Measurements from ENCODE around the gene MOSMO. TPM values are rescaled to one million over a fixed set of nuclear protein-coding genes. Genes with fewer than 3 reads are reported as not detected.
"Not testable (repeated sequence)": the region's sequence is repeated elsewhere in the genome, so short reads cannot be mapped to it uniquely, and the experiment has no call there.

Gene MOSMO
- total RNA-seq, 2 donors from 2014 or later = 10.9 to 14.2 TPM

GRCh38 chr16:22111629-22112028 is 103.7 kb downstream of the MOSMO start:
- H3K36me3 Mint-ChIP-seq (ENCODE audit: low read depth); ATAC-seq (replicated peaks); H3K9me3 Mint-ChIP-seq; H3K27ac Mint-ChIP-seq; H3K4me3 Mint-ChIP-seq; H3K27me3 Mint-ChIP-seq; H3K4me1 Mint-ChIP-seq: not testable (repeated sequence)

DNA sequence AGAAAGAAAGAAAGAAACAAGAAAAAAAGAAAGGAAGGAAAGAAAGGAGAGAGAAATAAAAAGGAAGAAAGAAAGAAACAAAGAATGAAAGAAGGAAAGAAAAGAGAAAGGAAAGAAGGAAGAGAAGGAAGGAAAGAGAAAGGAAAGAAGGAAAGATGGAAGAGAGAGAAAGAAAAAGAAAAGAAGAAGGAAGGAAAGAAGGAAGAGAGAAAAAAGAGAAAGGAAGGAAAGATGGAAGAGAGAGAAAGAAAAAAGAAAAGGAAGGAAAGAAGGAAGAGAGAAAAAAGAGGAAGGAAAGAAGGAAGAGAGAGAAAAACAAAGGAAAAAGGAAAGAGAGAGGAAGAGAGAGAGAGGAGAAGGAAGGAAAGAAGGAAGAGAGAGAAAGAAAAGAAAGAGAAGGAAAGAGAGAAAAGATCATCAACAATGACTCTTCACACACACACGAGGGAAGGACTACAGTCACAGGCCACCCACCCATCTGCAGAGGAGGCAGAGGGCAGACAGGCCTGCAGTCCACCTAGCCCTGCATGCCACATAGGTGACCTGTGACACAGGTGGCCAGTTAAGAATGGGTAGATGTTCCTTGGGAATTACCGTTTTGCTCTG is 108.3 kb downstream of the MOSMO start:
- Mint-ChIP-seq H3K4me3 (no peak overlapping the region), H3K9me3 (no peaks in the 10 kb centered on the region), H3K27me3 (peaks cover 3% of the 10 kb centered on the region), H3K4me1 (no peaks in the 10 kb centered on the region), H3K36me3 (ENCODE audit: low read depth) (no peaks in the 10 kb centered on the region), H3K27ac (peak overlapping the region; percentile 47)
- ATAC-seq (replicated peaks) = no peak

- no peak for ATAC-seq (replicated peaks)
- Mint-ChIP-seq H3K27ac (no peak overlapping the region), H3K36me3 (ENCODE audit: low read depth) (no peaks in the 10 kb centered on the region), H3K4me3 (no peak overlapping the region), H3K9me3 (no peaks in the 10 kb centered on the region), H3K4me1 (no peaks in the 10 kb centered on the region), H3K27me3 (no peaks in the 10 kb centered on the region)
Observed at GRCh38 chr16:22117609-22118008, 109.7 kb downstream of the MOSMO start.

DNA sequence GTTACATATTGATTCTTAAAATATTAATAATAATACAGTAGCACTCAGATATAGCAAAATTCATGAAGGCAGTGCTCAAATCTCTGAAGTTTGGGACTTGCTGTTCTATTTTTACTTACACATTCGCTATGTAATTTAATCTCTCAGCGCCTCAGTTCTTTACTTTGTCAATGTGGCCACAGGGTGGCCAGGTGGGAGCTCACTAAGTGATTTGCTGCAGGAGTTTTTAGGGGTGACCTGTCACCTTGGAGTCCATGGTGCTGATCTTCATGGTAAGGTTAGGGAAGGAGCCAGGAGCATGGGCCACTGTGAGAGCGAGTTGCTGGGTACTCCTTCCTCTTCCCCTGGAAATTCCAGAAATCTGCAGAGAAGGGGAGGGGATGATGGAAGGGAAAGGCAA is 112.5 kb downstream of the MOSMO start:
- H3K27me3 Mint-ChIP-seq = no peaks in the 10 kb centered on the region
- no peaks in the 10 kb centered on the region for H3K36me3 Mint-ChIP-seq (ENCODE audit: low read depth)
- H3K9me3 Mint-ChIP-seq = no peaks in the 10 kb centered on the region
- ATAC-seq (replicated peaks) = no peak
- H3K4me3 Mint-ChIP-seq = no peak overlapping the region
- no peak overlapping the region for H3K27ac Mint-ChIP-seq
- no peaks in the 10 kb centered on the region for H3K4me1 Mint-ChIP-seq

DNA sequence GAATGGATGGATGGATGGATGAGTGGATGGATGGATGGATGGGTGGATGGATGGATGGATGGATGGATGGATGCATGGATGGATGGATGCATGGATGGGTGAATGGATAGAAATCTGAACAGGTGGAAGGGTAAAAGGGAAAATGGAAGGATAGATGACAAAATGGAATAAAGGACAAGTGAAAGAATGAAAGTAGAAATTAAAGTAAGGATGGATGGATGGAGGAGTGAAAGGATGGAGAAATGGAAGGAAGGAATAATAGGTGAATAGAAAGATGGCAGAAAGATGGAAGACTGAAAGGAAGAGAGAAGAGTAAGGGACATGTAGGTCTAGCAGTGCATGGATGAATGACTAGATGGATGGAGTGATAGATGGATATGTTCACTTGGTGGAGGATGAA is 114.3 kb downstream of the MOSMO start:
- Mint-ChIP-seq H3K27me3 (no peaks in the 10 kb centered on the region), H3K4me3 (no peak overlapping the region), H3K36me3 (ENCODE audit: low read depth) (no peaks in the 10 kb centered on the region), H3K27ac (no peak overlapping the region), H3K9me3 (no peaks in the 10 kb centered on the region), H3K4me1 (no peaks in the 10 kb centered on the region)
- ATAC-seq (replicated peaks) = no peak

GRCh38 chr16:22123146-22123545 is 115.2 kb downstream of the MOSMO start:
- Mint-ChIP-seq H3K27me3 (no peaks in the 10 kb centered on the region), H3K4me3 (no peak overlapping the region), H3K36me3 (ENCODE audit: low read depth) (no peaks in the 10 kb centered on the region), H3K27ac (no peak overlapping the region), H3K9me3 (no peaks in the 10 kb centered on the region), H3K4me1 (no peaks in the 10 kb centered on the region)
- no peak for ATAC-seq (replicated peaks)

GRCh38 chr16:22123759-22124490 is 116.0 kb downstream of the MOSMO start:
- Mint-ChIP-seq H3K27ac (no peak overlapping the region), H3K27me3 (no peaks in the 10 kb centered on the region), H3K36me3 (ENCODE audit: low read depth) (no peaks in the 10 kb centered on the region), H3K9me3 (peaks cover 3% of the 10 kb centered on the region), H3K4me1 (no peaks in the 10 kb centered on the region), H3K4me3 (no peak overlapping the region)
- no peak for ATAC-seq (replicated peaks)

- H3K4me1 Mint-ChIP-seq = no peaks in the 10 kb centered on the region
- no peak overlapping the region for H3K27ac Mint-ChIP-seq
- no peak overlapping the region for H3K4me3 Mint-ChIP-seq
- no peak for ATAC-seq (replicated peaks)
- H3K36me3 Mint-ChIP-seq (ENCODE audit: low read depth) = no peaks in the 10 kb centered on the region
- H3K9me3 Mint-ChIP-seq = peaks cover 3% of the 10 kb centered on the region
- no peaks in the 10 kb centered on the region for H3K27me3 Mint-ChIP-seq
Observed at GRCh38 chr16:22124583-22125284, 116.8 kb downstream of the MOSMO start.

DNA sequence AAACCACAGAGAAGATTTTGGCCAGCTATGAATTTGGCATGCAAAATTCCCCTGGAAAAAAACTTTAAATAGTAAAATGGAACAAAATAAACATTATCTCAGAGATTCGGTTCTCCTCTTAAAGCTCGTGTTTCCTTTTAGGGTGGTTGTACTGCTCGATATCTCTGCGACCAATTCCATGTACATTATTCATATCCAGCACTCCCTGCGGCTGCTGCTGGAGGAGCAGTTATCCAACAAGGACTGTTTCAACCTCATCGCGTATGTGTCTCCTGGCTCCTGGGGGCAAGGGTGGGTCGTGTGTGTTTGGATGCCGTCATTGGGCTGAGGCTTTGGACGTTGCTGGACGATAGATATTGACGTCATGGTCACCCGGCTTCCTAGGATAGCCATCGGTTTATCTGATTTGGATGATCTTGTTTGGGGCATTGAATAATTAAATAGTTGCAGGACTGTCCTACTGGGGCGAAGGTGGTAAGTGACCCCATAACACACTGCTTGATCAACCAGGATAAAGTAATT is 118.2 kb downstream of the MOSMO start:
- no peak for ATAC-seq (replicated peaks)
- H3K27me3 Mint-ChIP-seq = no peaks in the 10 kb centered on the region

DNA sequence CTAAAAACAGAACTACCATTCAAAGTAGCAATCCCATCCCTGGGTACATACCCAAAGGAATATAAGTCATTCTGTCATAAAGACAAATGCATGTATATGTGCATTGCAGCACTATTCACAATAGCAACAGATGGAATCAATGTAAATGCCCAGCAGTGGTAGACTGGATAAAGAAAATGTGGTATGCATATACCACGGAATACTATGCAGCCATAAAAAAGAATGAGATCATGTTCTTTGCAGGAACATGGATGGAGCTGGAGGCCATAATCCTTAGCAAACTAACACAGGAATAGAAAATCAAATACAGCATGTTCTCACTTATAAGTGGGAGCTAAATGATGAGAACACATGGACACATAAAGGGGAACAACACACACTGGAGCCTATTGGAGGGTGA is 120.6 kb downstream of the MOSMO start:
- not testable (repeated sequence) for H3K4me1 Mint-ChIP-seq; H3K27me3 Mint-ChIP-seq; H3K36me3 Mint-ChIP-seq (ENCODE audit: low read depth); H3K4me3 Mint-ChIP-seq; H3K27ac Mint-ChIP-seq; H3K9me3 Mint-ChIP-seq; ATAC-seq (replicated peaks)

More for the DNA sequence above, 118.2 kb downstream of the MOSMO start:
- no peak overlapping the region for H3K27ac Mint-ChIP-seq
- H3K36me3 Mint-ChIP-seq (ENCODE audit: low read depth) = no peaks in the 10 kb centered on the region
- peaks cover 3% of the 10 kb centered on the region for H3K9me3 Mint-ChIP-seq
- H3K4me1 Mint-ChIP-seq = no peaks in the 10 kb centered on the region
- H3K4me3 Mint-ChIP-seq = no peak overlapping the region

DNA sequence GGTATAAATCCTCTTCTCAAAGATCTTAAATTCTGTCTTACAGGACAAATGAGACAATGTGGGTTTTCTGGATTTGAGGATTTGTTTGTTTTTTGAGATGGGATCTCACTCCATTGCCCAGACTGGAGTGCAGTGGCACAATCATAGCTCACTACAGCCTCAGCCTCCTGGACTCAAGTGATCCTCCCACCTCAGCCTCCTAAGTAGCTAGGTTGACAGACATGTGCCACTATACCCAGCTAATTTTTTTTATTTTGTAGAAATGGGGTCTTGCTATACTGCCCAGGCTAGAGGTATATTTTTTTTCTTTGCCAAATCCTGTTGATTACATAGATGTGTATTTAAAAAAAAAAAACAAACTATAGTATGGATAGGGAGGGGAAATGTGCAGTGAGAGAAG is 122.6 kb downstream of the MOSMO start:
- no peak for ATAC-seq (replicated peaks)
- Mint-ChIP-seq H3K4me3 (no peak overlapping the region), H3K4me1 (no peaks in the 10 kb centered on the region), H3K36me3 (ENCODE audit: low read depth) (no peaks in the 10 kb centered on the region), H3K27me3 (no peaks in the 10 kb centered on the region), H3K27ac (no peak overlapping the region), H3K9me3 (peaks cover 3% of the 10 kb centered on the region)

DNA sequence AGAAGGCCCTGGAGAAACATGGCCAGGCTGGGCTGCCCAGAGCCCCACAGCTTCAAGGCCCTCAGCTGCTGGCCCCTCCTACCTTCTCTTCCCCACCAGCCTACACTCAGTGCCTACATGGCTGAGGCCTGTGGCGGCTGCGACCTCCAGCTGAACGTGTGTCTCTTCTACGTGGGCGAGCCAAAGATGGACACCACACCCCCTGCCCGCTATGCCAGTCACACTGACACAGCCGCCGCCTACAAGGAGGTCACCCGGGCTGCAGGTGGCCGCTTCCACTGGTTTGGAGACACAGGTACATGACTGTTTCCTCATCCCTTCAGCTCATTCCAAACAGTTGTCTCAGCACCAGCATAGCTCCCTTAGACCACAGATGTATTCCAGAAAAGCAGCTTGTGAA is 124.9 kb downstream of the MOSMO start:
- H3K4me3 Mint-ChIP-seq = no peak overlapping the region
- H3K27me3 Mint-ChIP-seq = peaks cover 4% of the 10 kb centered on the region
- no peak for ATAC-seq (replicated peaks)
- H3K27ac Mint-ChIP-seq = no peak overlapping the region
- peaks cover 3% of the 10 kb centered on the region for H3K9me3 Mint-ChIP-seq
- H3K36me3 Mint-ChIP-seq (ENCODE audit: low read depth) = no peaks in the 10 kb centered on the region
- H3K4me1 Mint-ChIP-seq = no peaks in the 10 kb centered on the region
